Measurements from ENCODE around the gene TMEM179. TPM values are rescaled to one million over a fixed set of nuclear protein-coding genes. Genes with fewer than 3 reads are reported as not detected.

TMEM179 gene
- total and polyA plus RNA-seq, 2 donors (not counting 3 experiments of a cell fraction or from before 2014, with no cell fraction given) = 0.14 TPM; not detected in 1

GRCh38 chr14:104609666-104610065 lies 5.1 kb upstream of the TMEM179 start:
- FAIRE-seq = no peak
- Histone ChIP-seq H3K79me2 (ENCODE audit: control insufficient read depth, insufficient read depth, low read length) (no peaks in the 10 kb centered on the region), H3K27ac (ENCODE audit: insufficient read depth, low read depth, low read length) (no peak overlapping the region), H3K4me2 (ENCODE audit: insufficient read depth, low read length) (no peak overlapping the region), H3K27me3 (ENCODE audit: control insufficient read depth in 2 of 2, insufficient read depth in 2 of 2, low read length in 2 of 2) (no peaks in the 10 kb centered on the region), H3K9ac (replicated peaks; ENCODE audit: extremely low read depth, insufficient read depth, low read length) (no peak overlapping the region), H3K9me1 (replicated peaks; ENCODE audit: control insufficient read depth, extremely low read depth, insufficient read depth, low read length) (no peaks in the 10 kb centered on the region), H3K36me3 (ENCODE audit: control insufficient read depth in 2 of 2, extremely low read depth in 1 of 2, insufficient read depth in 2 of 2, low read length in 2 of 2) (no peaks in the 10 kb centered on the region), H3K4me1 (ENCODE audit: control insufficient read depth, extremely low read depth, insufficient read depth, low read length) (no peaks in the 10 kb centered on the region), H3K9me3 (replicated peaks; ENCODE audit: control insufficient read depth, insufficient read depth, low read length) (no peaks in the 10 kb centered on the region), H2AFZ (ENCODE audit: low read depth, low read length) (no peak overlapping the region), H4K20me1 (replicated peaks; ENCODE audit: control insufficient read depth, extremely low read depth, insufficient read depth, low read length) (no peaks in the 10 kb centered on the region), H3K4me3 (replicated peaks in 1 of 3; ENCODE audit: insufficient read depth in 1 of 3, low read depth in 1 of 3, low read length in 3 of 3) (no peak overlapping the region)
- intact Hi-C loops (cut with micrococcal nuclease) (no loop called here), dilution Hi-C loops (cut with MboI; ENCODE audit: extremely low pct_ligation_motif_present, low sequenced_read_pairs) (no loop called here)
- DNase-seq (ENCODE audit: low read depth, low spot score) = no peak
- TF ChIP-seq POLR2A (IDR thresholded peaks at IDR 0.05; ENCODE audit: low read depth, low read length) (no peak), FOS (IDR thresholded peaks at IDR 0.05; ENCODE audit: borderline replicate concordance, insufficient read depth, low read length) (no peak), EZH2 (IDR thresholded peaks at IDR 0.05; ENCODE audit: borderline replicate concordance, low read depth, low read length, severe bottlenecking) (no peak), JUN (IDR thresholded peaks at IDR 0.05; ENCODE audit: borderline replicate concordance, insufficient read depth, insufficient read length, low read depth) (no peak), GATA2 (IDR thresholded peaks at IDR 0.05; ENCODE audit: insufficient read depth, insufficient read length, low read depth, low read length) (no peak), POLR2AphosphoS5 (IDR thresholded peaks at IDR 0.05; ENCODE audit: insufficient read depth, low read depth, low read length) (no peak), MYC (IDR thresholded peaks at IDR 0.05; ENCODE audit: low read depth, low read length) (no peak), CTCF (IDR thresholded peaks at IDR 0.05; ENCODE audit: extremely low read depth in 1 of 2, insufficient read depth in 1 of 2, low read depth in 1 of 2, low read length in 2 of 2) (no peak), MAX (IDR thresholded peaks at IDR 0.05; ENCODE audit: insufficient read depth, insufficient read length) (no peak)
- ChIA-PET POLR2A (no interaction called here), CTCF (no interaction called here)
- no TSS peak for BruUV-seq (replicated peaks)

Measured in endothelial cell of umbilical vein (primary cell).